Raji (cell line): ENCODE measurements around the gene KRT15.

ENCODE experiments used
- POLR2A ChIP-seq: IDR thresholded peaks from 2 replicates; pipeline ENCODE4 v1.6.1; 2011; ENCODE audit warnings: low read depth, low read length, control low read depth; ENCODE audit not compliant: insufficient read depth

KRT15 gene

GRCh38 chr17:41520821-41521521 lies 2.3 kb upstream of the KRT15 start:
- TF ChIP-seq POLR2A: no peak

GRCh38 chr17:41519501-41520224 lies 973 bp upstream of the KRT15 start:
- TF ChIP-seq POLR2A: no peak

GRCh38 chr17:41518031-41518430 lies 659 bp downstream of the KRT15 start:
- TF ChIP-seq POLR2A: no peak

- no peak for TF ChIP-seq POLR2A
Observed at GRCh38 chr17:41516830-41517283, 1.8 kb downstream of the KRT15 start.

GRCh38 chr17:41516147-41516829 lies 2.4 kb downstream of the KRT15 start:
- TF ChIP-seq POLR2A: no peak

- no peak for TF ChIP-seq POLR2A
Observed at GRCh38 chr17:41513168-41513547, 5.5 kb downstream of the KRT15 start.

GRCh38 chr17:41512546-41513167 lies 6.0 kb downstream of the KRT15 start:
- TF ChIP-seq POLR2A: no peak

GRCh38 chr17:41511716-41512115 lies 7.0 kb downstream of the KRT15 start:
- TF ChIP-seq POLR2A: no peak

GRCh38 chr17:41511116-41511515 lies 7.6 kb downstream of the KRT15 start:
- TF ChIP-seq POLR2A: no peak

GRCh38 chr17:41510251-41511065 lies 8.2 kb downstream of the KRT15 start:
- TF ChIP-seq POLR2A: no peak

GRCh38 chr17:41507315-41507880 lies 11.3 kb downstream of the KRT15 start:
- TF ChIP-seq POLR2A: no peak

- TF ChIP-seq POLR2A: no peak
Observed at GRCh38 chr17:41505809-41506767, 12.6 kb downstream of the KRT15 start.
